Stimulated activated naive CD8-positive, alpha-beta T cell treated with anti-CD3 and anti-CD28 coated beads, Interleukin-15, Interleukin-2, amounts not matched to agents 100 ng/mL and 50 ng/mL, for 24 hours (primary cell): Measurements from ENCODE around the gene GRM5.

ENCODE experiments used
- H3K27ac Mint-ChIP-seq: one replicate; pipeline ENCODE4 v1.8.0; 2021; ENCODE audit warnings: mild to moderate bottlenecking, mixed read lengths
- H3K27me3 Mint-ChIP-seq: one replicate; pipeline ENCODE4 v1.8.0; 2021; ENCODE audit warnings: mixed read lengths
- H3K36me3 Mint-ChIP-seq: one replicate; pipeline ENCODE4 v1.8.0; 2021; ENCODE audit warnings: low read depth, mixed read lengths
- H3K4me1 Mint-ChIP-seq: one replicate; pipeline ENCODE4 v1.8.0; 2021; ENCODE audit warnings: low read depth, mixed read lengths
- H3K4me3 Mint-ChIP-seq: one replicate; pipeline ENCODE4 v1.8.0; 2021; ENCODE audit warnings: mild to moderate bottlenecking, mixed read lengths
- H3K9me3 Mint-ChIP-seq: one replicate; pipeline ENCODE4 v1.8.0; 2021; ENCODE audit warnings: mixed read lengths

The GRM5 gene

GRCh38 chr11:88522624-88523385, 543.0 kb downstream of the GRM5 start:
- Mint-ChIP-seq H3K9me3 (no peaks in the 10 kb centered on the region), H3K4me1 (no peaks in the 10 kb centered on the region), H3K4me3 (no peak overlapping the region)

GRCh38 chr11:88521799-88522201, 544.0 kb downstream of the GRM5 start:
- Mint-ChIP-seq H3K27me3 (no peaks in the 10 kb centered on the region), H3K4me1 (no peaks in the 10 kb centered on the region), H3K36me3 (no peaks in the 10 kb centered on the region), H3K4me3 (no peak overlapping the region), H3K9me3 (no peaks in the 10 kb centered on the region), H3K27ac (no peak overlapping the region)

More at GRCh38 chr11:88522624-88523385, 543.0 kb downstream of the GRM5 start:
- Mint-ChIP-seq H3K27ac (no peak overlapping the region), H3K27me3 (peaks cover 6% of the 10 kb centered on the region), H3K36me3 (no peaks in the 10 kb centered on the region)

- no peaks in the 10 kb centered on the region for H3K4me1 Mint-ChIP-seq
- H3K9me3 Mint-ChIP-seq = no peaks in the 10 kb centered on the region
- no peaks in the 10 kb centered on the region for H3K27me3 Mint-ChIP-seq
- H3K4me3 Mint-ChIP-seq = no peak overlapping the region
- H3K36me3 Mint-ChIP-seq = no peaks in the 10 kb centered on the region
- no peak overlapping the region for H3K27ac Mint-ChIP-seq
These were observed 544.4 kb downstream of the GRM5 start for GRCh38 chr11:88521399-88521798.

GRCh38 chr11:88520391-88520790, 545.4 kb downstream of the GRM5 start:
- no peak overlapping the region for H3K4me3 Mint-ChIP-seq
- no peaks in the 10 kb centered on the region for H3K4me1 Mint-ChIP-seq
- no peak overlapping the region for H3K27ac Mint-ChIP-seq
- no peaks in the 10 kb centered on the region for H3K27me3 Mint-ChIP-seq
- H3K36me3 Mint-ChIP-seq = no peaks in the 10 kb centered on the region
- H3K9me3 Mint-ChIP-seq = no peaks in the 10 kb centered on the region

- Mint-ChIP-seq H3K9me3 (no peaks in the 10 kb centered on the region), H3K27me3 (peaks cover 32% of the 10 kb centered on the region), H3K4me3 (no peak overlapping the region), H3K36me3 (no peaks in the 10 kb centered on the region), H3K4me1 (no peaks in the 10 kb centered on the region), H3K27ac (no peak overlapping the region)
These were observed 550.8 kb downstream of the GRM5 start for GRCh38 chr11:88515002-88515401.

- Mint-ChIP-seq H3K36me3 (peaks cover 3% of the 10 kb centered on the region), H3K9me3 (no peaks in the 10 kb centered on the region), H3K27me3 (peaks cover 61% of the 10 kb centered on the region), H3K27ac (no peak overlapping the region), H3K4me1 (peaks cover 15% of the 10 kb centered on the region), H3K4me3 (no peak overlapping the region)
These were observed 554.8 kb downstream of the GRM5 start for GRCh38 chr11:88511006-88511405.

- Mint-ChIP-seq H3K27ac (no peak overlapping the region), H3K4me3 (peak overlapping the region; percentile 79), H3K9me3 (no peaks in the 10 kb centered on the region), H3K36me3 (peaks cover 3% of the 10 kb centered on the region), H3K27me3 (peaks cover 69% of the 10 kb centered on the region), H3K4me1 (peaks cover 15% of the 10 kb centered on the region)
These were observed 556.8 kb downstream of the GRM5 start for GRCh38 chr11:88508759-88509581.

GRCh38 chr11:88508418-88508758, 557.4 kb downstream of the GRM5 start:
- Mint-ChIP-seq H3K4me3 (peak overlapping the region; percentile 79), H3K9me3 (no peaks in the 10 kb centered on the region), H3K27me3 (peaks cover 70% of the 10 kb centered on the region), H3K27ac (no peak overlapping the region), H3K4me1 (peaks cover 15% of the 10 kb centered on the region), H3K36me3 (peaks cover 3% of the 10 kb centered on the region)

GRCh38 chr11:88507771-88508417, 557.9 kb downstream of the GRM5 start:
- Mint-ChIP-seq H3K27ac (no peak overlapping the region), H3K4me3 (peak overlapping the region; percentile 79), H3K4me1 (peaks cover 15% of the 10 kb centered on the region), H3K36me3 (peaks cover 3% of the 10 kb centered on the region), H3K9me3 (no peaks in the 10 kb centered on the region), H3K27me3 (peaks cover 70% of the 10 kb centered on the region)

GRCh38 chr11:88501541-88501940, 564.2 kb downstream of the GRM5 start:
- Mint-ChIP-seq H3K27ac (no peak overlapping the region), H3K4me1 (no peaks in the 10 kb centered on the region), H3K36me3 (no peaks in the 10 kb centered on the region), H3K27me3 (peaks cover 33% of the 10 kb centered on the region), H3K9me3 (no peaks in the 10 kb centered on the region), H3K4me3 (no peak overlapping the region)

- Mint-ChIP-seq H3K4me1 (no peaks in the 10 kb centered on the region), H3K27me3 (peaks cover 2% of the 10 kb centered on the region), H3K9me3 (no peaks in the 10 kb centered on the region), H3K36me3 (no peaks in the 10 kb centered on the region), H3K4me3 (no peak overlapping the region), H3K27ac (no peak overlapping the region)
These were observed 569.9 kb downstream of the GRM5 start for GRCh38 chr11:88495836-88496235.

- H3K4me3 Mint-ChIP-seq = no peak overlapping the region
- H3K27me3 Mint-ChIP-seq = no peaks in the 10 kb centered on the region
- H3K4me1 Mint-ChIP-seq = no peaks in the 10 kb centered on the region
- no peak overlapping the region for H3K27ac Mint-ChIP-seq
- H3K9me3 Mint-ChIP-seq = no peaks in the 10 kb centered on the region
- no peaks in the 10 kb centered on the region for H3K36me3 Mint-ChIP-seq
These were observed 570.9 kb downstream of the GRM5 start for GRCh38 chr11:88494848-88495247.

- H3K36me3 Mint-ChIP-seq = no peaks in the 10 kb centered on the region
- H3K9me3 Mint-ChIP-seq = no peaks in the 10 kb centered on the region
These were observed 574.1 kb downstream of the GRM5 start for GRCh38 chr11:88491674-88492073.

GRCh38 chr11:88489030-88489429, 576.8 kb downstream of the GRM5 start:
- Mint-ChIP-seq H3K4me1 (peaks cover 12% of the 10 kb centered on the region), H3K27ac (no peak overlapping the region), H3K27me3 (no peaks in the 10 kb centered on the region), H3K36me3 (no peaks in the 10 kb centered on the region), H3K9me3 (no peaks in the 10 kb centered on the region), H3K4me3 (no peak overlapping the region)

More at GRCh38 chr11:88491674-88492073, 574.1 kb downstream of the GRM5 start:
- no peaks in the 10 kb centered on the region for H3K4me1 Mint-ChIP-seq
- H3K27me3 Mint-ChIP-seq = no peaks in the 10 kb centered on the region
- no peak overlapping the region for H3K4me3 Mint-ChIP-seq
- H3K27ac Mint-ChIP-seq = no peak overlapping the region

- peaks cover 12% of the 10 kb centered on the region for H3K4me1 Mint-ChIP-seq
These were observed 578.1 kb downstream of the GRM5 start for GRCh38 chr11:88487646-88488045.

More at GRCh38 chr11:88487646-88488045, 578.1 kb downstream of the GRM5 start:
- Mint-ChIP-seq H3K36me3 (no peaks in the 10 kb centered on the region), H3K27me3 (no peaks in the 10 kb centered on the region), H3K4me3 (no peak overlapping the region), H3K27ac (no peak overlapping the region), H3K9me3 (no peaks in the 10 kb centered on the region)
